GM19397 (cell line): ENCODE data around the gene UBE2QL1.

Experiments
- ATAC-seq: cut with Tn5 transposase; IDR thresholded peaks from one replicate; pipeline ENCODE4 v1.9.1; 2021; ENCODE audit warnings: mild to moderate bottlenecking, moderate library complexity; ENCODE audit not compliant: unreplicated experiment

UBE2QL1 gene

DNA sequence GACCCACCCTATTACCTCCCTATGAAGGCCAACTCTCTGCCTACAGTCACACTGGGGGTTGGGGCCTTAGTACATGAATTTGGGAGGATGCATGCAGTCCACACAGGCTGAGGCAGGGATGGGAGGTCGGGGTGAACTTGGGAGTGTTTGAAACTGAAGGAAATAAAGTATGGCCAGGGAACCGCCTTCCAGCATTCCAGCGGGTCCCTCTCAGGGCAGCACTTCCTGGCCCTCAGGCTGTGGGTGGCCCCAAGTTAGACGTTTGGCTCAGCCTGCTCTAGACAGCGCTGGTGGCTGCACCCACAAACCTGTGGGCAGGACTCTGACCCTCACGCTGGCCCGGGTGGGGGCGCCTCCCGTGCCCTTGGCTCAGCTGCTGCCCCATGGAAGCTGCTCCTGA lies 74.3 kb downstream of the UBE2QL1 start:
- no peak for ATAC-seq

DNA sequence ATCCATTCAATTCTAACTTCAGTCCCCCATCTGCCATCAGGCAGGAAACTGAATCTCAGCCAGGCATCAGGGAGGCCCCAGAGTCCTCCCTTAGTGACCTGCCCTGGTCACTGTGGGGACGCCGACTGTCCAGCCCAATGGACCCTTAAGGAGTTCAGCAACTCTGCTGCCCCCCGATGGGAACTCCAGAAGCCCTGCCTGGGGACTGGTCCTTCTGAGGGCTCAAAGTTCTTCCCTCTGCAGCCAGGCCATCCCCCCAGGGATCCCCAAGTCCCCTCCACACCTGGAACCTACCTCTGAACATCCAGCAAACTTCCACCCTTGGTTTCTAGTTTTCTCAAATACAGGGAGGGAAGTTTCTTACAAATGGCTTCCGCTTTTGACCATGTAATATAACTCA lies 76.8 kb downstream of the UBE2QL1 start:
- no peak for ATAC-seq

DNA sequence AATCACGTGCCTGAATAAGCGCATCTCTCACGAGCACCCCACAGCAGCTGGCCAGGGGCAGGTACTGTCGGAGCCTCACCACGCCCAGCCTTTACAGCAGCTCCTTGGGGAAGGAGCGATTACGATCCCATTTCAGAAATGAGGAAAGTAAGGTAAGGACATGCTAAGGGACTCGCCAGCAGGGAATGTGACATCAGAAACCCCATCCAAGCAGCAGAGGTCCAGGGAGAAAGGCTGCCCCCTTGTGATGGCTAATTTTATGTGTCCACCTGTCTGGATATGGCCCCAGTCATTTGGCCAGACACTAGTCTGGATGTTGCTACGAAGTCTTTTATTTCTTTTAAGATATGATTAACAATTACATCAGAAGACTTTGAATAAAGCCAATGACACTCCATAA lies 77.3 kb downstream of the UBE2QL1 start:
- no peak for ATAC-seq

DNA sequence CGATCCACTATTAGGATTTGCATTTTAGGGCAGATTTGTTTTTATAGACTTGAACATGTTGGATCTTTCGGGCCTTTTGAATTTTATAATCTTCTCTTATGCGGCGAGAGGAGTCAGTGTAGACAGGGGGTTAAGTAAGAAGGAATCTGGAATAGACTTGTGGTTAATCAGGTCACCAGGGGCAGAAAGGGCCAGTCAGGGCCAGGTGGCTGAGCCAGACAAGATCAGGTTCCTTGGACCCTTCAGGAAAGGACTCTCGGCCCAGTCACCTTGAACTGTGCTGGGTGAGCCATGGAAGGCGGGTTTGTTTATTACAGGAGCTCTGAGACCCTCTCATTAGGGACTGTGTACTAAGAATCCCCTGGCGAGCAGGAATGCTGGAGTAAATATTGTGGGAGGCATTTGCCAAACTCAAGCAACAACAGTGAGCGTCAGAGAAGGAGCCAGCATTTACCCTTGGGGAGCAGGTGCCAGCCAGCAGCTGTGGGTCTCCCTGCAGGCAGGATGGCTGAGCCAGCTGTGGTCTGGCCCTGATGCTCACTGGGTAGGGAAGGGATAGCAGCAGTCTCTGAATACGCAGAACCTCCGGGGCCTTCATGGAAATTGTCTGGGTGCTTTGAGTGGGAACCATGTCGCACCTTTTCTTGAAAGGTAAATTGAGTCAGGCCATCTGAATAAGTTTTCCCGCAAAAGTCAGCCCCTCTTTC lies 79.2 kb downstream of the UBE2QL1 start:
- ATAC-seq: no peak

DNA sequence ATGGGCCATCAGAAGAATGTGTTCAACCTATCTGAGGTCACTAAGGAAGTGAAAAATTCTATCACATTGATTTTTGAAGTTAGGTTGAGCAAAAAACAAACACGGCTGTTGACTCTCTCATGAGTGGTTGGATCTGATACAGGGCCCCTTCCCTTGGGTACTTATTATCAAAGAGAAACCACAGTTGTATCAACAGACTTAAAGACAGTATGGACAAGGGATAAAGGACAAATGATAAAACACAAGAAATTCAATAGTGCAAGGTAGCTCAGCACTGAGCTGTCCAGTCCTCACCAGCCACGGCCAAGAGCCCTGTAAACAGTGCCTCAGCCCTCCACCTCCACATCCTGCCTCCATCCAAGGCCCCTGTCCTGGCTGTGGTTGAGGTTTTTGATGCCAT lies 86.9 kb downstream of the UBE2QL1 start:
- ATAC-seq: no peak

DNA sequence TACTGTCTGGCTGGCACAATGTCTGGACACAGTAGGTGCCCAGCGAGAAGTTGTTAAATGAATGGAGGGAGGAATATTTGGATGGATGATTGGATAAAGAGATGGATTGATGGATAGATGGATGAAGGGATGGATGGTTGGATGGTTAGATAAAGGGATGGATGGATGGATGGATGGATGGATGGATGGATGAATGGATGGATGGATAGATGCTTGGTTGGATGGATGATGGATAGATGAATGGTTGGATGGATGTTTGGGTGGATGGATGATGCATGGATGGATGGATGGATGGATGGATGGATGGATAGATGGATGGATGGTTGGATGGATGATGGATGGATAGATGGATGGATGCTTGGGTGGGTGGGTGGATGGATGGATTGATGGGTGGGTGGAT lies 90.4 kb downstream of the UBE2QL1 start:
- no peak for ATAC-seq

DNA sequence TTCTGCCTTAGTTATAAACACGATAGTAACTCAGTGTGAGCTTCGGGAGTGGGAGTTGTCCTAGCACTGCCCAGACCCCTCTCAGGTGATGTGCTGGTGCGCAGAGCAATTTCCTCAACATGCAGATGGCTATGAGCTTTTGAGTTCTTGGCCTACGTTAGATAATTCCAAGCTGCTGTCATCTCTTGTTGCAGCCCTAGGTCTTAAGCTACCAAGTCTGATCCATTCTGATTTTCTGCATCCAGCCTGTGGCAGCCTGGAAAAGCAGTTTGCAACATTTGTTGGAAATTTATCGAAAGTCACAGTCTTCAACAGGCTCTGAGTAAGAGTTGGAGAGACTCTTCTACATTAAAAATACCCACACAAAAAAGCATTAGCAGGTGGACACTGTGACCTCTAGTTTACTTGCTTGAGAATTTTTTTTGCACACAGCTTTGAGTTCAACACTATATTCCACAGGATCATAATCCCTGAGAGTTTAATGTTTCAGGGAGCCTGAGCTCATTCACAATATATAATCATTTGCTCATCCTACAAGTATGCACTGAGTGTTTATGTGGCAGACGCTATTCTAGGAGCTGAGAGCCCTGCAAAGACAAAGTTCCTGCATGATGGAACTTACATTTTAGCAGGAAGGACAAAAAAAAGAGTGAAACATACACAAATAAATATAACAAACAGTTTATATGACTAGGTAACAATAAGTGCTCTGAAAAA lies 91.6 kb downstream of the UBE2QL1 start:
- ATAC-seq: no peak

DNA sequence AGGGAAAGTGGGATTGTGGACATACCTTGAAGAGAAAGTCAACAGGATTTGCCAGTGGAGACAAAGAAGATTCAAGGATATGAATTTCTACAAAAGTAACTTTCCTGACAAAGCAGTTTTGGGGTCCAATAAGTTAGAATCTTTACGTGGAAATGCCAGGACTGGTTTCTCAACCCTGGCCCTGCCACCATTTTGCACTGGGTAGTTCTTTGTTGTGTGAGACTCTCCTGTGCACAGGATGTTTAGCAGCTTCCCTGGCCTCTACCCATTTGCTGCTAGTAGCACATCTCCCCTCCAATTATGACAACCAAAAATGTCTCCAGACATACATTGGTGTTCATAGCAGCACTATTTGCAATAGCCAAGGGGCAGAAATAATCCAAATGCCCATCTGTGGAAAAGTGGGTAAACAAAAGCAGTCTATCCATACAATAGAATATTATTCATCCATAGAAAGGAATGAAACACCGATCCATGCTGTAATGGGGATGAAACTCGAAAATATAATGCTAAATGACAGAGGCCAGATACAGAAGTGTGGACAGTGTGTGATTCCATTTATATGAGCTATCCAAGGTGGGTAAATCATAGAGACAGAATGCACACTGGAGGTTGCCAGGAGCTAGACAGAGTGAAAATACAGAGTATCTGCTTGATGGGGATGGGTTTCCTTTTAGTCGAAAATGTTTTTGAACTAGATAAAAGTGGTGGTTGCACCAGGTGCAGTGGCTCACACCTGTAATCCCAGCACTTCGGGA lies 92.8 kb downstream of the UBE2QL1 start:
- no peak for ATAC-seq

DNA sequence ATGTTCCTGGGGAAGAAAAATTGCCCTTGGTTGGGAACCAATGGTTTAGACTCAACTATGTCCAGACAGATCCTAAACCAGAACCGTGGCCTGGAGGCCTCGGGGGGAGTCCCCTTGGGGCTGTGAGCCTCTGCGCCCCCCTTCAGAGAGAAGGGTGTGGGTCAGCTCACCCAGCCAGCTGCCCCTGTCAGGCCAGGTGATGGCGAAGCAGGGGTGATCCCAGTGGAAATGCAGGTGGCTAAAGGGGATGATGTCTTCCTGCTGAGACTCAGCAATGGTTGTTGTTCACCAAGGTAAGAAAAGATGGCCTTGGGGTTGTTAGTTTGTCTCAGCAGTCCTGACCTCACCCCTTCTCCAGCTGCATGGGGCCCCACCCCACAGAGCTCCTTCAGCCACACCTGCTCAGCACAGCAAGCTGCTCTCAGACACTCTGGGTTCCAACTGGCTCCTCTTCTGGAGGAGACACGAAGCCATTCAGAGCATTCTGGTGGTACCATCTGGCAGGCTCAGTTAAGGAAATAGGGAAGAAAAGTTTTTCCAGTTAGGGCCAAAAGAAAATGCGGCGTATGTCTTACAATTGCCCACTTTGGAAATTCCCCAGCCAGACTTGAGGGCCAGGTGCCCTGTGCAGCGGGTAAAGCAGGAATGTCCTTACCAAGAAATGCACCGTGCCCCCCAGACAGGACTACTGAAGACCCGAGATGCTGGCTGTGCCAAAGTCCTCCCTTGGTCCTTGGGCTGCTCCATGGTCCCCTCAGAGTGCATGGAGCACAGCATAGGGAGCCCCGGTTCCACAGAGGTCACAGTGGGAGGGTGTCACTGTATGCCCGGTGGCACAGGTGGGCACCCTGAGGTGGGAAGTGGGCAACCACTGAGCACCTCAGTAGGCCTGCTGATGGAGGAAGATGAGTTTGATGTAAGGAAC lies 94.0 kb downstream of the UBE2QL1 start:
- no peak for ATAC-seq

DNA sequence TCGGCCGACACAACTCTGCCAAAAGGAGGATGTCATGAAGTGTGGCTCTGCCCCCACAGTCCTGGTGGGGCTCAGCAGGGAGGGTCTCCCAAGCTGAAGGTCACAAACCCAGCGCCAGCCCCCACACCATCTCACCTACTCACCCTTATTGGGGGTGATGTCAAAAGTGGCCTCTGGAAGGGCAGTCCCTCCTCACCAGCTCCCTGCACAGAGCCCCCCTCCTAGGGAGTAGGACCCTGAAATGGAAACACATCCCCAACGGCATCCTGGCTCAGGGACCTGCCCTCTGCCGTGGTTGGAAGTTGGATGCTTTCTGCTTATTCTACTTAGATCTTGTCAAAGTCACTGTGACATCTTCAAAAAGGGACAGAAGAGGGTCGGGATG lies 94.7 kb downstream of the UBE2QL1 start:
- ATAC-seq: no peak

DNA sequence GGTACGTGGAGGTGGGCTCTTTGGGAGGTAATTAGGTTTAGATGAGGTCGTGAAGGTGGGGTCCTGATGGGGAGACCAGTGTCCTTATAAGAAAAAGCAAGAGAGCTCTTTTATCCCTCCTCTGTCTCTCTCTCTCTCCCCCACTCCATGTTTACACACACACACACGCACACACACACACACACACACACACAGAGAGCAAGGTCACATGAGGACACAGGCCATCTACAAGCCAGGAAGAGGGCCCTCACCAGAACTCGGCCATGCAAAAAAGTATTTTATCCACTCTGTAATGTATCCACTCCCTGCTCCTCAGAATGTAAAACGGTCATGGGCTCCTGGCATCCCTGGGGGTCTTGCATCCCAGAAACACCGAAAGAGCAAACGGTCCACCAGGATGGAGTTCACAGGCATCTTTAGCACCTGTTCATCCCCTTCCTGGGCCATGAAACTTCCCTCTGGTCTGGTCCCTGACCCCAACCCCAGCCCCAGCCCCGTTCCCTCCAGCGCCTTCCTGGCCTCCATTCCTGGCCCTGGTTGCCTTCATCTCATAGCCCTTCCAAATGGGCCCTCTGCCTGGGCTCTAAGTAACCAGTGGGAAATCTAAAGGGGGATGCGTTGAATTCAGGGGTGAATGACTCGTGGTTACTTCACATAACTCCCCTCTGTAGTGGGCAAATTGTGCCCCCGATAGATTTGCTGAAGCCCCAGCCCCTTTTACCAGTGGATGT lies 95.3 kb downstream of the UBE2QL1 start:
- no peak for ATAC-seq
